ENCODE results near the gene KLRC2. TPM values are rescaled to one million over a fixed set of nuclear protein-coding genes. Genes with fewer than 3 reads are reported as not detected.
A peak's percentile ranks its signal among the peaks of the same experiment; 100 is the strongest.
"Not testable (repeated sequence)": the region's sequence is repeated elsewhere in the genome, so short reads cannot be mapped to it uniquely, and the experiment has no call there.

Gene KLRC2
- total RNA-seq, 2 donors from 2014 or later = not detected

GRCh38 chr12:10400829-10401228 lies 35.0 kb downstream of the KLRC2 start:
- Histone ChIP-seq H3K36me3 (no peaks in the 10 kb centered on the region), H3K27me3 (no peaks in the 10 kb centered on the region), H3K27ac (no peak overlapping the region), H3K9me3 (peaks cover 0 to 7% of the 10 kb centered on the region in 2 donors), H3K4me3 (no peak overlapping the region), H3K4me1 (no peaks in the 10 kb centered on the region)
- TF ChIP-seq CTCF (IDR thresholded peaks at IDR 0.05) = no peak
- no peak for DNase-seq (ENCODE audit: low spot score)

- no peak for DNase-seq (ENCODE audit: low spot score)
Measured at GRCh38 chr12:10398168-10398567, 37.6 kb downstream of the KLRC2 start.

GRCh38 chr12:10397296-10397695 lies 38.5 kb downstream of the KLRC2 start:
- no peak for DNase-seq (ENCODE audit: low spot score)
- H3K4me1 ChIP-seq = peaks cover 0 to 6% of the 10 kb centered on the region in 2 donors
- H3K4me3 ChIP-seq = no peak overlapping the region
- no peak for TF ChIP-seq CTCF (IDR thresholded peaks at IDR 0.05)
- no peaks in the 10 kb centered on the region for H3K36me3 ChIP-seq
- H3K27me3 ChIP-seq = no peaks in the 10 kb centered on the region
- no peaks in the 10 kb centered on the region for H3K9me3 ChIP-seq
- no peak overlapping the region for H3K27ac ChIP-seq

More at GRCh38 chr12:10398168-10398567, 37.6 kb downstream of the KLRC2 start:
- no peaks in the 10 kb centered on the region for H3K4me1 ChIP-seq
- TF ChIP-seq CTCF (IDR thresholded peaks at IDR 0.05) = no peak
- no peak overlapping the region for H3K27ac ChIP-seq
- no peak overlapping the region for H3K4me3 ChIP-seq
- H3K9me3 ChIP-seq = no peaks in the 10 kb centered on the region
- no peaks in the 10 kb centered on the region for H3K27me3 ChIP-seq
- no peaks in the 10 kb centered on the region for H3K36me3 ChIP-seq

- not testable (repeated sequence) for H3K9me3 ChIP-seq; H3K4me3 ChIP-seq; H3K27ac ChIP-seq; H3K4me1 ChIP-seq; DNase-seq (ENCODE audit: low spot score); H3K36me3 ChIP-seq; H3K27me3 ChIP-seq
Measured at GRCh38 chr12:10396176-10396575, 39.6 kb downstream of the KLRC2 start.

- Histone ChIP-seq H3K4me3 (no peak overlapping the region), H3K4me1 (peaks cover 0 to 6% of the 10 kb centered on the region in 2 donors), H3K9me3 (no peaks in the 10 kb centered on the region), H3K27ac (peak overlapping the region in 1 of 2 donors; percentile 12), H3K27me3 (no peaks in the 10 kb centered on the region), H3K36me3 (no peaks in the 10 kb centered on the region)
- TF ChIP-seq CTCF (IDR thresholded peaks at IDR 0.05) = no peak
- no peak for DNase-seq (ENCODE audit: low spot score)
Measured at GRCh38 chr12:10395390-10395998, 40.3 kb downstream of the KLRC2 start.

- not testable (repeated sequence) for H3K4me3 ChIP-seq; H3K27ac ChIP-seq; H3K4me1 ChIP-seq; H3K9me3 ChIP-seq; DNase-seq (ENCODE audit: low spot score); H3K27me3 ChIP-seq; H3K36me3 ChIP-seq
Measured at GRCh38 chr12:10394531-10395152, 41.2 kb downstream of the KLRC2 start.

- no peak for TF ChIP-seq CTCF (IDR thresholded peaks at IDR 0.05)
- Histone ChIP-seq H3K27ac (no peak overlapping the region), H3K27me3 (no peaks in the 10 kb centered on the region), H3K4me3 (no peak overlapping the region), H3K36me3 (no peaks in the 10 kb centered on the region), H3K9me3 (no peaks in the 10 kb centered on the region), H3K4me1 (peaks cover 0 to 6% of the 10 kb centered on the region in 2 donors)
- no peak for DNase-seq (ENCODE audit: low spot score)
Measured at GRCh38 chr12:10393291-10393690, 42.5 kb downstream of the KLRC2 start.
